HG03139 (cell line): Measurements from ENCODE around the gene SCAMP2.
"Not testable (repeated sequence)": the region's sequence is repeated elsewhere in the genome, so short reads cannot be mapped to it uniquely, and the experiment has no call there.

Experiments used
- ATAC-seq: cut with Tn5 transposase; IDR thresholded peaks from one replicate; pipeline ENCODE4 v1.9.1; 2021; ENCODE audit not compliant: unreplicated experiment

The SCAMP2 gene

DNA sequence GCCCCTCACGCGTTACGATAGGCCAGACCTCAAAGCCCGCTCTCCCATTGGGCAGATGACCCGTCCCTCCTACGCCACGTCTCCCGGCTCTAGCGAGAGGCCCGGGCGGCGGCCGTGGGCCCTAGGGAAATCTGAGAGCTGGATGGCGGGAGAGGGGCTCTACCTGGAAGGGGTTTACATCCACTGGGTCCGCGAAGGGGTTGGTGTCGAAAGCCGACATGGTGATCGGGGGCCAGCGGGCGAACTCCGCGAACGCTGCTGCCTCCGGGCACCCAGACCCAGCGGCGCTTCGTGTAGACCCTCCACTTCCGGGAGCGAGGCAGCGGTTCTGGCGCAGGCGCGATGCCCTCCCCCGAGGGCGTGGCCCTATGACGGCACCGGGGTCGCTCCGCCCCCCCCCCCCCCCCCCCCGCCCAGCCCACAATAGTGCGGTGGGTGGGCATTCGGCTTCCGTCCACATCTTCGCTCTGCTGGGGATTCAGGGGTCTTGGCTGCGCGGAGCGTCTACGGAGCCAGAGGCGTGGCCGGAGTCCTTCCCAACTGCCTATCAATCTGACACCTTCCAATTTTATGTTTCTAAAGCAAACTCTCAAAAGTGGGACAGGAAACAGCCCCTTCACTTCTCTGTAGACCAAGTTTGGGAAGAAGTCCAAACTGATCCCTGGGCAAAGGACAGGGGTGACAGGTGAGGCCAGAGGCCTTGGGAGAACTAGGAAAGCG, at the start of gene SCAMP2:
TSS of gene SCAMP2 (minus strand) at position 330 of the 720 bp plus-strand sequence. CDS start at position 220, 110 bp downstream.
- ATAC-seq, result peak; percentile 71

DNA sequence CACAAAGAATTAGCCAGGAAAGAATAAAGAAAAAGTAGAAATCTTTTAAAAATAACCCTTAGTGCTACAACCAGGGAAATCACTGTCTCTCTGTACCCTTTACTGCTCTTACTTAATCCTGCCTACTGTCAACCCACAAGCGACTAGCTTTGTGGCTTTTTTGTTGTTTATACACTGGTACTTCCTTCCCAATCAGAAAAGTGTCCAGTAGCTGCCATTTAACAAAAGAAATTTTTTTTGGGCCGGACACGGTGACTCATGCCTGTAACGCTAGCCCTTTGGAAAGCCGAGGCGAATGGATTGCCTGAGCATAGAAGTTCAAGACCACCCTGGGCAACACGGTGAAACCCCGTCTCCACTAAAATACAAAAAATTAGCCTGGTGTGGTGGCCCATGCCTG, 47.3 kb upstream of the SCAMP2 start:
- ATAC-seq, result no peak

DNA sequence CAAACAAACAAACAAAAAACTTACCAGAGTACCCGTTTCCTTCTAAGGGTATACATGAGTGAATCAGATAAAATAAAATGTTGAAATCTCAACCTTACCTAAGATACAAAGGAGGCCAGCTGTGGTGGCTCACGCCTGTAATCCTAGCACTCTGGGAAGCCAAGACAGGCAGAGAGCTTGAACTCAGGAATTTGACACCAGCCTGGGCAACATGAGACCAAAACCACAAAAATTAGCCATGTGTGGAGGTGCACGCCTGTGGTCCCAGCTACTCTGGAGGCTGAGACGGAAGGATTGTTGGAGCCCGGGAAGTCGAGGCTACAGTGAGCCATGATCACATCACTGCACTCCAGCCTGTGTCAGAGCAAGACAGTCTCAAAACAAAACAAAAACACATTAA, 44.5 kb upstream of the SCAMP2 start:
- no peak for ATAC-seq

- not testable (repeated sequence) for ATAC-seq
Measured at GRCh38 chr15:74913799-74914198, 40.6 kb upstream of the SCAMP2 start.

DNA sequence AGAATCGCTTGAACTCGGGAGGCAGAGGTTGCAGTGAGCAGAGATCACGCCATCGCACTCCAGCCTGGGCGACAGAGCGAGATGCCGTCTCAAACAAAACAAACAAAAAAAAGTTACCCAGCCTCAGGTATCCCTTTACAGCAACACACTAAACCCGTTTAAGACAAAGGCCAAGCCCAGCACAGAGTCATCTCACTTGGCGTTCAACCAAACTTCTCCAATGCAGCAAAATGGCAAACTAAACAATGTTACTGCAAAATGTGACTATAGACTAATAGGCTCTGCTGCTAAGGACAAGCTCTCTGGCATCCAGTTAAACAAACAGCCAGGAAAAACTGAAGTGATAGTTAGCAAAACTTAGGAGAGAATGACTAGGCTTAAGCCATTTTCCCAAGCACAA, 39.9 kb upstream of the SCAMP2 start:
- ATAC-seq, result no peak

DNA sequence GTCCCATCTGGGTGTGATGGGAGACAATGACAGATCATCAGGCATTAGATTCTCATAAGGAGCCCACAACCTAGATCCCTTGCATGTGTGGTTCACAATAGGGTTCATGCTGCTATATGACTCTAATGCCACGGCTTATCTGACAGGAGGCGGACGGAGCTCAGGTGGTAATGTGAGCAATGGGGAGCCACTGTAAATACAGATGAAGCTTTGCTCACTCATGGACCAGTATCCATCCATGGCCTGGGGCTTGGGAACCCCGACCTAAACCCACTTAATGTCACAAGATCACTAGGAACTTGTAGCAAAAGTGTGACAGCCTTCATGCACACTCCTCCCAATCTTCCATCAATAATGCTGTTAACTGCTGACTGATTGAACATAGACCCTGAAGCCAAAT, 35.5 kb upstream of the SCAMP2 start:
- ATAC-seq, result no peak

- no peak for ATAC-seq
Measured at GRCh38 chr15:74907163-74907870, 34.2 kb upstream of the SCAMP2 start.

GRCh38 chr15:74906450-74907162, 33.4 kb upstream of the SCAMP2 start, which contains the start of gene FAM219B:
Gene FAM219B (minus strand): TSS chr15:74906851. CDS start chr15:74906800, 51 bp downstream.
- peak; percentile 78 for ATAC-seq

DNA sequence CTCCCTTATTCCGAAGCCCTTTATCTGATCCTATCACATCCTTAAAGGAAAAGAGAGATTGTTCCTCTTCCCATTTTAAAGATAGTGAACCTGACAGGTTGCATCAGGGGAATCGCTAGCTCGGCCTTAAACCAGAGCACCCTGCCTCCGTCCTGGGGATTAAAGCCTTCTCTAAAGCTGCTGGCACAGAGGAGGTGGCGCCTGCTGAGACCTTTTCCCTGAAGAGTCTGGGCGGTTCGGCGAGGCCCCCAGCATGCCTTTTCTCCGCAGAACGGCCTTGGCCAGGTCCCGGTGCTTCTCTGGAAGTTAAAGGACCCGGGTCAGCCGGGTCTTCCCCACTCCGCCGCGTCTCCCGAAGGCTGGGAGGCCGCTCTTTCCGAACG, 32.9 kb upstream of the SCAMP2 start:
- peak; percentile 21 for ATAC-seq

DNA sequence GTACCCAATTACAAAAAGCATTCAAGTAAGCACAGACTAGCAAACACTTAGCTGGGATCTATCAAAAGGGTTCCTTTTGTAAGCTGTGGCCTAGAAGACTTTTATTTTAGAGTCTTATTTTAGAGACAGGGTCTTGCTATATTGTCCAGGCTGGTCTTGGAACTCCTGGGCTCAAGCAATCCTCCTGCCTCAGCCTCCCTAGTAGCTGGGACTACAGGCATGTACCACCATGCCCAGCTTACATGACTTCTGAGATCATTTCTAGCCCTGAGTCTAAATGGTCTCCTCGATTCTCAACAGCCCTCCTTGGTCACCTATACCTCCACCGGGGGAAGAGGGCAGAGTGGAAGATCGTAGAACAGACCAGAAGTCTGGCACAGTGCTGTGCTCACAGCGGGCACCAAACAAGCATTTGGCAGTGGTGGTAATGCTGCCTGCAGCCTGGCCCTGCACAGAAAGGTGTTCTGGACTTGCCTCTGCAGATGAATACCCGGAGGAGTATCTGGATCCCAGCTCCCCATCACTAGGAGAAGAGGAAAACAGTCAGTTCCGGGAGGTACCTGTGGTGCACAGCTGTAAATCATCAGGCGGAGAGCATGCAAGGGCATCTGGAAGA, 31.1 kb upstream of the SCAMP2 start:
- ATAC-seq, result no peak

- no peak for ATAC-seq
Measured at GRCh38 chr15:74903676-74904075, 30.5 kb upstream of the SCAMP2 start.

DNA sequence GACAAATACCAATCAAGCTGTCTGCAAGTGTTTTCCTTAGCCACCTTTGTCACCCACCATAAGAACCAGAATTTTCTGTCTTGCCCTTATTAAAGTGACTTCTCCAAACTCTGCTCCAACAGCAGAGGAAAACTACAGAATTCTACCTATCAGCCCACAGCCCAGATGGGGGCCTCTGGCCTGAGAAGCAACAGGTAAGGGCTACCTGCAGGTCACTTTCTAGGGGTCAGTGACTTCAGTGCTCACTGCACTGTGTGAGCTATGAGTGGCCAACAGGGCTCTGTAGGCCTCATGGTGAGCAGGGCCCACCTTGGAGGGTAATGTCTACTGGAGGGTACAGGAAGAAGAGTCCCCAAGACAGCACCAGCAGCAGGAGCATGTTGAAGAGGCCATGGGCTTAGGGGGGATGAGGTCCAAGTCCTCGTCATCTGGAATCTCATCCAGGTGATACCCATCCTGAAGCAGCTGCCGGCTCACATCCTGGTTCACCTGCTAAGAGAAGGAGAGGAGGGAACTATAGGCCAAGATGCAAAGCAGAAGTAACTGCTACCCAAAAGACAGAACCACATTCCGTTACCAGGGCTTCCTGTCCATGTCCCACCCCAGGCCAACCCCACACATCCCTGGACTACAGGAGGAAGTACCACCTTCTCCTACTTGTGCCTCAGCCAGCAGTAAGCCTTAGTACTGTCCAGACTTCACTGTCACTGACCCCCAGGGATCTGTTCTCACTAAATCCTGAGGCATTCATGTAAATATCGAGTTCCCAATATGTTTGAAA, 29.3 kb upstream of the SCAMP2 start:
- ATAC-seq, result no peak

- ATAC-seq, result no peak
Measured at GRCh38 chr15:74901612-74902063, 28.5 kb upstream of the SCAMP2 start.

DNA sequence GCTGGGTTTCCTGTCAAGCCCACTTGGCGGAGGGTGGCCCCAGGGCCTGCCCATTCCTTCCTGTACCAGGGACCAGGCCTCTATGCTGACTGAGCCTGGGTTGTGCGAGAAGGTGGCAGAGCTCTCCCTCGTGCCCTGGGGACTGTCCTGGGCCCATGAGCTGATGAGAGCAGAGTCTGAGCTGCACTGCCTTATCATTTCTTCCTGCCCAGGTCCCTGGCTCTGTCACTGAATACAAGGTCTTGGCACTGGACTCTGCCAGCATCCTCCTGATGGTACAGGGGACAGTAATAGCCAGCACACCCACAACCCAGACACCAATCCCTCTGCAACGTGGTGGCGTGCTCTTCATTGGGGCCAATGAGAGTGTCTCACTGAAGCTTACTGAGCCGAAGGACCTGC, 24.1 kb upstream of the SCAMP2 start:
- no peak for ATAC-seq

GRCh38 chr15:74896316-74896715, 23.2 kb upstream of the SCAMP2 start:
- ATAC-seq, result no peak

GRCh38 chr15:74895830-74896229, 22.7 kb upstream of the SCAMP2 start:
- ATAC-seq, result no peak

DNA sequence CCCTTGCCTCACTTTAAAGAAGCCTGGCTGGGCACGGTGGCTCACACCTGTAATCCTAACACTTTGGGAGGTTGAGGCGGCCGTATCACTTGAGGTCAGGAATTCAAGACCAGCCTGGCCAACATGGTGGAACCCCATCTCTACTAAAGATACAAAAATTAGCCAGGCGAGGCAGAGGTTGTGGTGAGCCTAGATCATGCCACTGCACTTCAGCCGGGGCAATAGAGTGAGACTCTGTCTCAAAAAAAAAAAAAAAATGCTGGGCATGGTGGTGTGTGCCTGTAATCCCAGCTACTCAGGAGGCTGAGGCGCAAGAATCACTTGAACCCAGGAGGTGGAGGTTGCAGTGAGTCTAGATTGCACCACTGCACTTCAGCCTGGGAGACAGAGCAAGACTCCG, 21.2 kb upstream of the SCAMP2 start:
- ATAC-seq, result not testable (repeated sequence)

- no peak for ATAC-seq
Measured at GRCh38 chr15:74893627-74894026, 20.5 kb upstream of the SCAMP2 start.

DNA sequence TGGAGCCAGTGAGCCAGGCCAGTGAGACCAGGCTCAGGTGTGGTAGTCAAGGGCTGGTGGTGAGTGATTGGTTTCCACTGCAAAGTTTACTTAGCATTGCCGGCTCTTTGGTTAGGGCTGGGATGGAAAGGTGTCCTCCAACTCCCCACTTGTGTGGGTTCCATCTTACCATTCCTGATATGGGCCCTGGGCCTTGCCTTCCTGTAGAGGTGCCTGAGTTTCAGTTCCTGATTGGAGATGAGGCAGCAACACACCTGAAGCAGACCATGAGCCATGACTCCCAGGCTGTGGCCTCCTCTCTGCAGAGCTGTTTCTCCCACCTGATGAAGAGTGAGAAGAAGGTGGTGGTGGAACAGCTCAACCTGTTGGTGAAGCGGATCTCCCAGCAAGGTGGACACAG, 19.8 kb upstream of the SCAMP2 start:
- no peak for ATAC-seq

- ATAC-seq, result no peak
Measured at GRCh38 chr15:74892313-74892712, 19.1 kb upstream of the SCAMP2 start.

GRCh38 chr15:74891469-74891868, 18.3 kb upstream of the SCAMP2 start:
- no peak for ATAC-seq
